HEK293 (cell line): Measurements from ENCODE around the gene SLC38A8.

Experiments used
- CTCF ChIP-seq: fragments of 450-650 bp; formaldehyde crosslinking; IDR thresholded peaks from 2 replicates; pipeline ENCODE4 v1.5.1; 2016; ENCODE audit warnings: missing biosample characterization, missing genetic modification characterization
- PATZ1 ChIP-seq: fragments of 450-650 bp; formaldehyde crosslinking; IDR thresholded peaks from 2 replicates; pipeline ENCODE4 v1.5.1; 2016; ENCODE audit warnings: missing biosample characterization, missing genetic modification characterization
- REST ChIP-seq: fragments of 450-650 bp; formaldehyde crosslinking; IDR thresholded peaks from 2 replicates; pipeline ENCODE4 v1.5.1; 2016; ENCODE audit warnings: missing biosample characterization, missing genetic modification characterization
- WT1 ChIP-seq: fragments of 450-650 bp; formaldehyde crosslinking; IDR thresholded peaks from 2 replicates; pipeline ENCODE4 v1.5.1; 2016; ENCODE audit warnings: missing biosample characterization, missing genetic modification characterization
- ZNF148 ChIP-seq: fragments of 450-650 bp; formaldehyde crosslinking; IDR thresholded peaks from 2 replicates; pipeline ENCODE4 v1.5.0; 2017; ENCODE audit warnings: missing biosample characterization, missing genetic modification characterization, borderline replicate concordance
- ZNF16 ChIP-seq: fragments of 450-650 bp; formaldehyde crosslinking; IDR thresholded peaks from 2 replicates; pipeline ENCODE4 v1.5.1; 2016; ENCODE audit warnings: low read depth, missing biosample characterization, missing genetic modification characterization
- ZNF214 ChIP-seq: fragments of 450-650 bp; formaldehyde crosslinking; IDR thresholded peaks from 2 replicates; pipeline ENCODE4 v1.5.1; 2017; ENCODE audit warnings: missing biosample characterization, mild to moderate bottlenecking, missing genetic modification characterization, borderline replicate concordance
- ZSCAN5A ChIP-seq: fragments of 450-650 bp; formaldehyde crosslinking; IDR thresholded peaks from 2 replicates; pipeline ENCODE4 v1.5.1; 2016; ENCODE audit warnings: missing biosample characterization, missing genetic modification characterization

GRCh38 chr16:84074721-84075120, 32.1 kb upstream of the SLC38A8 start:
- TF ChIP-seq WT1 (tag by site-specific recombination) (no peak), ZSCAN5A (tag by site-specific recombination) (no peak), REST (tag by site-specific recombination) (no peak), PATZ1 (tag by site-specific recombination) (no peak), ZNF16 (no peak), CTCF (tag by site-specific recombination) (no peak), ZNF148 (tag by site-specific recombination) (no peak), ZNF214 (no peak)
